Epithelial cell of esophagus (primary cell): Measurements from ENCODE around the gene SRGAP1.
A peak's percentile ranks its signal among the peaks of the same experiment; 100 is the strongest.

Experiments
- DNase-seq: peaks from one replicate; pipeline ENCODE4 v3.0.0; 2010; ENCODE audit warnings: low read depth
- H3K4me3 ChIP-seq: 2 replicates; pipeline ENCODE4 v1.5.1; 2011; ENCODE audit warnings: mild to moderate bottlenecking, low read length, control low read depth
- CTCF ChIP-seq: IDR thresholded peaks from 2 replicates; pipeline ENCODE4 v1.5.1; 2011; ENCODE audit warnings: low read depth, mild to moderate bottlenecking, low read length, control low read depth, inconsistent platforms; ENCODE audit not compliant: insufficient read depth; ENCODE audit errors: missing control alignments

SRGAP1 gene

DNA sequence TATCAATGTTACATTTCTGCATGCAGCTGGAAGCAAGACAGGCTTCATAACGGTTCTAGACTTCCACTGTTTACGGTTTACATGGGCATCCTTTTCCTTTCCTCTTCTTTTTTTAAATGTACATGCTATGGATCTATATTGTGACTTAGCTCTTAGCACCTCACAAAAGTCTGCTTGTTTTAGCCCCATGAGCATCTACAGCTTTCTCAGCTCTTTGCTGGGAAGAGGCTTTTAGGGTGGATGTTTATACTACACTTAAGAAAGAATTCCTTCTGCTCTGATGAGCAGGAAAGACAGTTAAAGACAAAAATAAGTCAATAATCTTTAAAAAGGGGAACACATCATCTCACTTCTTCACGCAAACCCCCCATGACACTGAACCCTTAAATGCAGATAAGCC, 326.2 kb downstream of the SRGAP1 start:
- H3K4me3 ChIP-seq = no peak overlapping the region
- DNase-seq = no peak
- TF ChIP-seq CTCF = no peak

DNA sequence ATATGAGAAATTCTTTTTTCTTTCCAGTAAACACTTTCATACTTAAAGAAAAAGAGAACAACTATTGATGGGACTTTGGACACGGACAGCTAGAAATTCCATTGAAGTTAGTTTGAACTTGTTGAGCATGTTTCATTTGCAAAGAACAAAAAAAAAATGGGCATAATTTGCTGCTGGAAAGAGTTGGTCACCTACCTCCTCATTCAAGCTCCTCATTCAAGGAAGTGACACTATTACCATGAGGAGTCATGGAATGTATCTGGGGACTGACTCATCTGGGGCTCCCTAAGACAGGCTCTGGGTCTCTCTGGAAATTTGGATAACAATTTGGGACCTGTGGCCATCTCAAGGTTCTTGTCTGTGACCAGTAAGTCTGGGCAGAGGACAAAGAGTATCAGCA, 327.2 kb downstream of the SRGAP1 start:
- no peak overlapping the region for H3K4me3 ChIP-seq
- TF ChIP-seq CTCF = no peak
- peak; percentile 72 for DNase-seq

- no peak for TF ChIP-seq CTCF
- peak; percentile 32 for DNase-seq
- H3K4me3 ChIP-seq = no peak overlapping the region
Measured at GRCh38 chr12:64172143-64172970, 327.9 kb downstream of the SRGAP1 start.

DNA sequence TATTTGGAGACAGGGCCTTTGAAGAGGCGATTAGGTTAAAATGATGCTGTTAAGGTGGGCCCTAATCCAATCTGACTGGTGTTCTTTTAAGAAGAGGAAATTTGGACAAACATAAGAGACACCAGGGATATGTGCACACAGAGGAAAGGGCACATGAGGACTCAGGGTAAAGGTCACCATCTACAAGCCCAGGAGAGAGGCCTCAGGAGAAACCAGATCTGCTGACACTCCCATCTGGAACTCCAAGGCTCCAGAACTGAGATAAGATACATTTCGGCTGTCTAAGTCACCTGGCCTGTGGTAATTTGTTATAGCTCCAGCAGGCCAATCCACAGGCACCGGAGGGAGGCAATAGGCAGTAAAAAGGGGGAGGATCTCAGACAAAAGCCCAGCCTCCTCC, 329.0 kb downstream of the SRGAP1 start:
- no peak for DNase-seq
- H3K4me3 ChIP-seq = no peak overlapping the region
- no peak for TF ChIP-seq CTCF

DNA sequence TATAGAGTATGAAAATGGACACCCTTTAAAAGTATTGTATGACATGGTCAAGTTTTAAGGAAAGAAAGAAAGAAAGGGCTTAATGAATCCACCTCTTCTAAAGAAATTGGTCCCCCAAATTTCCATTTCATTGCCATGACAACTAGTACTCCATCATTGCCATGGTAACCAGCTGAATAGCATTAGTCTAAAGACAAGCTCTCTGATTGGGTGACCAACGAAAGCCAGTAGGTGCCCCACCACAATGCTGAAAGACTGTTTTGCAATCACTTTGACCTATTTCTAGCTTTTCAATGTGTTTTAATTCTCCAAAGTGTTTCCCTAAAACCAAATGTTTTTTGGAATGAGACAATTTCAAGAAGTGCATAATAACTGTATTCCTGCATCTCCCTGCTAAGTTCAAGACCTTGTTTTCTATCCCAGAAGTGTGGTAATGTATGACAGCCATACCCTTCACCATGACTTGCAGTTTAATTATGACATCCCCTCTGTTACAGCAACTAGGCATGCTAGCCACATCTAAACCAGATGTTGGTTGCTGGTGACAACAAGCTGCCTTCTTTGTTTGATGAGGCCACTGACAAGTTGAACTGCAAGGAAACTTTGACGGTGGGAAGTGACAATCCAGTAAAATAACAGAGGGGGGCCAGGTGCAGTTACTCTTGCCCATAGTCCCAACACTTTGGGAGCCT, 330.9 kb downstream of the SRGAP1 start:
- no peak overlapping the region for H3K4me3 ChIP-seq
- no peak for TF ChIP-seq CTCF
- DNase-seq = no peak

DNA sequence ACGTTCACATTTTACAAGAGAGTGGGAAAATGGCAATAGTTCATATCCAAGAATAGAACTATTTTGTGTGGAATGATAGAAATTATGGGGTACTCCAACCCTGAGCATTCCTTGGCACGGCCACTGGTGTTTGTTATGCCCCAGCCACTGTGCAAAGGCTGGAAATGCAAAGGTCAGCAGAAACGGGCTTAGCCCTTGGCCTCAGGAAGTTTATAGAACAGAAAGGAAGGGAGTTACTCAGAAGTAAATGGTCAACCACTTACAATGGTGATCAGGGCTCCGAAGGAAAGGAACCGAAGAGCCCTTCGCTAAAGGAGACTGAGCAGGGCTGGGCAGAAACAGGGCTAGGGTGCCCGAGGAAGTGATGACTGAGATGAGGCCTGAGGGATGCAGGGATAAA, 332.5 kb downstream of the SRGAP1 start:
- DNase-seq = no peak
- no peak overlapping the region for H3K4me3 ChIP-seq
- TF ChIP-seq CTCF = no peak
